ENCODE results near the gene MRPL48. TPM values are rescaled to one million over a fixed set of nuclear protein-coding genes. Genes with fewer than 3 reads are reported as not detected.

The MRPL48 gene
- total RNA-seq, 1 experiment from 2014 or later = 66.8 TPM

- H3K9me3 ChIP-seq (ENCODE audit: control insufficient read depth in 1 of 2, insufficient read depth in 1 of 2, low read depth in 1 of 2, low read length in 2 of 2) = no peaks in the 10 kb centered on the region
- BruUV-seq (replicated peaks) = no TSS peak
- POLR2A ChIA-PET = no interaction called here
- H3K9me2 ChIP-seq (ENCODE audit: insufficient read depth) = no peaks in the 10 kb centered on the region
- peak overlapping the region; percentile 87 for H3K4me2 ChIP-seq (ENCODE audit: low read length)
- H3K27ac ChIP-seq (ENCODE audit: low read depth, low read length) = peak overlapping the region; percentile 98; the same call in 1 of the 2 replicates
- DNase-seq (ENCODE audit: low read depth, low spot score) (no peak), ATAC-seq (no peak)
- H3K4me3 ChIP-seq (replicated peaks in 1 of 2; ENCODE audit: low read depth in 1 of 2, low read length in 2 of 2) = peak overlapping the region; percentile 68 to 95
- H2AFZ ChIP-seq (ENCODE audit: low read depth, low read length, poor library complexity, severe bottlenecking) = no peak overlapping the region
- intact Hi-C loops (cut with micrococcal nuclease) = no loop called here
- no peaks in the 10 kb centered on the region for H4K20me1 ChIP-seq (ENCODE audit: insufficient read depth)
- no peaks in the 10 kb centered on the region for H3K27me3 ChIP-seq (ENCODE audit: insufficient read depth, low read length)
- H3K79me2 ChIP-seq (ENCODE audit: insufficient read depth, low read length) = peaks cover 45% of the 10 kb centered on the region
- H3K36me3 ChIP-seq (ENCODE audit: control insufficient read depth in 1 of 2, insufficient read depth in 2 of 2, low read length in 2 of 2) = peaks cover 19 to 35% of the 10 kb centered on the region in 2 experiments
- no peak for TF ChIP-seq EGR1 (IDR thresholded peaks at IDR 0.05; ENCODE audit: low read depth)
- TF ChIP-seq ATF3 (IDR thresholded peaks at IDR 0.05) = no peak
- TF ChIP-seq CTCF (IDR thresholded peaks at IDR 0.05 in 2 of 3, conservative IDR thresholded peaks at IDR 0.05 in 1 of 3; ENCODE audit: borderline replicate concordance in 1 of 3, insufficient read depth in 1 of 3, low read depth in 2 of 3, low read length in 2 of 3) = no peak
- TF ChIP-seq CEBPB (IDR thresholded peaks at IDR 0.05; ENCODE audit: low read depth) = no peak
- TF ChIP-seq ZNF274 (IDR thresholded peaks at IDR 0.05; ENCODE audit: low read depth, low read length) = no peak
- TF ChIP-seq MAX (IDR thresholded peaks at IDR 0.05) = no peak
- TF ChIP-seq REST (IDR thresholded peaks at IDR 0.05; ENCODE audit: low read depth) = no peak
- no peak for TF ChIP-seq SIN3A (IDR thresholded peaks at IDR 0.05; ENCODE audit: low read depth)
- TF ChIP-seq YY1 (IDR thresholded peaks at IDR 0.05; ENCODE audit: extremely low read depth, insufficient replicate concordance, low read depth, low read length) = no peak
- TF ChIP-seq RAD21 (IDR thresholded peaks at IDR 0.05; ENCODE audit: low read depth) = no peak
- TF ChIP-seq, protein P1, sequence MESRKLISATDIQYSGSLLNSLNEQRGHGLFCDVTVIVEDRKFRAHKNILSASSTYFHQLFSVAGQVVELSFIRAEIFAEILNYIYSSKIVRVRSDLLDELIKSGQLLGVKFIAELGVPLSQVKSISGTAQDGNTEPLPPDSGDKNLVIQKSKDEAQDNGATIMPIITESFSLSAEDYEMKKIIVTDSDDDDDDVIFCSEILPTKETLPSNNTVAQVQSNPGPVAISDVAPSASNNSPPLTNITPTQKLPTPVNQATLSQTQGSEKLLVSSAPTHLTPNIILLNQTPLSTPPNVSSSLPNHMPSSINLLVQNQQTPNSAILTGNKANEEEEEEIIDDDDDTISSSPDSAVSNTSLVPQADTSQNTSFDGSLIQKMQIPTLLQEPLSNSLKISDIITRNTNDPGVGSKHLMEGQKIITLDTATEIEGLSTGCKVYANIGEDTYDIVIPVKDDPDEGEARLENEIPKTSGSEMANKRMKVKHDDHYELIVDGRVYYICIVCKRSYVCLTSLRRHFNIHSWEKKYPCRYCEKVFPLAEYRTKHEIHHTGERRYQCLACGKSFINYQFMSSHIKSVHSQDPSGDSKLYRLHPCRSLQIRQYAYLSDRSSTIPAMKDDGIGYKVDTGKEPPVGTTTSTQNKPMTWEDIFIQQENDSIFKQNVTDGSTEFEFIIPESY (IDR thresholded peaks at IDR 0.05; ENCODE audit: extremely low read depth, insufficient replicate concordance, low read length) = no peak
- no peak for TF ChIP-seq TCF7L2 (IDR thresholded peaks at IDR 0.05; ENCODE audit: borderline replicate concordance, extremely low read depth, insufficient read depth, insufficient read length)
- CTCF ChIA-PET = no interaction called here
- RAD21 ChIA-PET (ENCODE audit: low non-redundant PET in 1 of 2, low total read pairs in 2 of 2, uncharacterized antibody in 2 of 2, unreplicated experiment in 2 of 2) = no interaction called here
- H3K4me1 ChIP-seq (ENCODE audit: control insufficient read depth in 1 of 2, insufficient read depth in 2 of 2, low read length in 2 of 2) = peaks cover 8 to 26% of the 10 kb centered on the region in 2 experiments; a peak in 3 of 4 replicates
- H3K9ac ChIP-seq (ENCODE audit: low read length) = peak overlapping the region; percentile 85
These were observed 87.7 kb downstream of the MRPL48 start for GRCh38 chr11:73875380-73875779.
